HL-60 (cell line): ENCODE results near the gene ONECUT2.

Experiments used
- DNase-seq, 2 experiments: peaks; one replicate each; pipeline ENCODE4 v3.0.0-alpha.2; 2010 to 2020; ENCODE audit warnings: low read depth in 1 of 2, low spot score in 1 of 2
- H3K27ac ChIP-seq: fragments of 250-450 bp; sonication (Bioruptor Pico); replicated peaks from 2 replicates; pipeline ENCODE4 v1.5.1; 2020; ENCODE audit warnings: mild to moderate bottlenecking, moderate library complexity
- H3K27me3 ChIP-seq: fragments of 250-450 bp; sonication (Bioruptor Pico); 2 replicates; pipeline ENCODE4 v1.5.1; 2021; ENCODE audit warnings: mild to moderate bottlenecking, moderate library complexity; ENCODE audit not compliant: insufficient read depth, poor library complexity, severe bottlenecking
- H3K4me3 ChIP-seq: replicated peaks from 2 replicates; pipeline ENCODE4 v1.5.1; 2011; ENCODE audit warnings: mild to moderate bottlenecking, control low read depth, low read length; ENCODE audit not compliant: insufficient read depth
- CTCF ChIP-seq: IDR thresholded peaks from one replicate; pipeline ENCODE4 v1.5.1; 2011; ENCODE audit warnings: low read length, control low read depth, inconsistent platforms; ENCODE audit not compliant: insufficient read depth
- GABPA ChIP-seq: IDR thresholded peaks from 2 replicates; pipeline ENCODE4 v1.6.1; 2012; ENCODE audit warnings: low read depth
- POLR2AphosphoS5 ChIP-seq: IDR thresholded peaks from 2 replicates; pipeline ENCODE4 v1.6.1; 2012; ENCODE audit warnings: low read depth
- REST ChIP-seq: IDR thresholded peaks from 2 replicates; pipeline ENCODE4 v1.6.1; 2012; ENCODE audit warnings: low read depth; ENCODE audit not compliant: insufficient replicate concordance
- SPI1 ChIP-seq: IDR thresholded peaks from 2 replicates; pipeline ENCODE4 v1.6.1; 2012; ENCODE audit warnings: low read depth, mild to moderate bottlenecking, borderline replicate concordance

ONECUT2 gene

GRCh38 chr18:57466307-57466706 is 31.1 kb downstream of the ONECUT2 start:
- DNase-seq: no peak
- no peak for TF ChIP-seq GABPA
- Histone ChIP-seq H3K27me3 (peaks cover 11% of the 10 kb centered on the region), H3K4me3 (no peak overlapping the region), H3K27ac (no peak overlapping the region)

- H3K27me3 ChIP-seq: peaks cover 11% of the 10 kb centered on the region
- TF ChIP-seq SPI1 (no peak), POLR2AphosphoS5 (no peak), CTCF (no peak), REST (no peak), GABPA (no peak)
- DNase-seq: no peak
- H3K4me3 ChIP-seq: no peak overlapping the region
- H3K27ac ChIP-seq: no peak overlapping the region
Observed at GRCh38 chr18:57466745-57467409, 31.7 kb downstream of the ONECUT2 start.

GRCh38 chr18:57469884-57470283 is 34.7 kb downstream of the ONECUT2 start:
- no peak overlapping the region for H3K27ac ChIP-seq
- DNase-seq: no peak
- TF ChIP-seq POLR2AphosphoS5 (no peak), CTCF (no peak), SPI1 (no peak), GABPA (no peak), REST (no peak)

GRCh38 chr18:57475408-57475807 is 40.2 kb downstream of the ONECUT2 start:
- TF ChIP-seq CTCF (no peak), SPI1 (no peak), GABPA (no peak), POLR2AphosphoS5 (no peak), REST (no peak)
- DNase-seq: no peak
- Histone ChIP-seq H3K27ac (no peak overlapping the region), H3K27me3 (peaks cover 5% of the 10 kb centered on the region), H3K4me3 (no peak overlapping the region)

More at GRCh38 chr18:57469884-57470283, 34.7 kb downstream of the ONECUT2 start:
- no peak overlapping the region for H3K4me3 ChIP-seq
- peaks cover 8% of the 10 kb centered on the region for H3K27me3 ChIP-seq
